Liver (tissue), 9 donors: ENCODE data around the gene GPR149. TPM values are rescaled to one million over a fixed set of nuclear protein-coding genes. Genes with fewer than 3 reads are reported as not detected.

Source experiments
- DNase-seq: peaks from one replicate; pipeline ENCODE4 v3.0.0-alpha.2; 2017; ENCODE audit warnings: low spot score
- H3K27ac ChIP-seq, 2 donors: one replicate each; pipeline ENCODE4 v1.7.0; 2013; ENCODE audit warnings: inconsistent platforms in 2 of 2, low read length in 2 of 2, control low read depth in 1 of 2, low read depth in 1 of 2, mild to moderate bottlenecking in 1 of 2
- H3K27me3 ChIP-seq, 4 donors: one replicate each; pipeline versions ENCODE4 v1.6.1 to v1.7.0; 2013; ENCODE audit warnings: low read length in 3 of 4, inconsistent platforms in 1 of 4, mild to moderate bottlenecking in 1 of 4, moderate library complexity in 1 of 4; ENCODE audit not compliant: control insufficient read depth in 4 of 4, insufficient read depth in 4 of 4
- H3K36me3 ChIP-seq, 4 donors: one replicate each; pipeline versions ENCODE4 v1.6.1 to v1.7.0; 2013; ENCODE audit warnings: low read length in 3 of 4, mild to moderate bottlenecking in 3 of 4, low read depth in 1 of 4, moderate library complexity in 1 of 4; ENCODE audit not compliant: control insufficient read depth in 4 of 4, insufficient read depth in 3 of 4
- H3K4me1 ChIP-seq, 4 donors: one replicate each; pipeline versions ENCODE4 v1.6.1 to v1.7.0; 2013; ENCODE audit warnings: low read length in 3 of 4, mild to moderate bottlenecking in 3 of 4, moderate library complexity in 1 of 4; ENCODE audit not compliant: control insufficient read depth in 4 of 4, insufficient read depth in 4 of 4
- H3K4me3 ChIP-seq, 3 donors: one replicate each; pipeline versions ENCODE4 v1.6.1 to v1.7.0; 2013; ENCODE audit warnings: low read length in 3 of 3, control low read depth in 1 of 3, low read depth in 1 of 3, mild to moderate bottlenecking in 1 of 3
- H3K9ac ChIP-seq, 2 donors: one replicate each; pipeline ENCODE4 v1.7.0; 2013; ENCODE audit warnings: low read length in 2 of 2, mild to moderate bottlenecking in 2 of 2, moderate library complexity in 2 of 2, control low read depth in 1 of 2, low read depth in 1 of 2
- H3K9me3 ChIP-seq, 4 donors: one replicate each; pipeline versions ENCODE4 v1.6.1 to v1.7.0; 2013; ENCODE audit warnings: low read length in 3 of 4; ENCODE audit not compliant: control insufficient read depth in 4 of 4
- EGR1 ChIP-seq, 2 donors: IDR thresholded peaks; 2 replicates each; pipeline ENCODE4 v1.6.1; 2016 to 2018; ENCODE audit warnings: antibody characterized with exemption in 2 of 2, low read depth in 2 of 2
- FOXA1 ChIP-seq: IDR thresholded peaks from 2 replicates; pipeline ENCODE4 v1.6.1; 2016; ENCODE audit warnings: antibody characterized with exemption
- FOXA2 ChIP-seq: IDR thresholded peaks from 2 replicates; pipeline ENCODE4 v1.6.1; 2016; ENCODE audit warnings: antibody characterized with exemption
- GABPA ChIP-seq, 2 donors: IDR thresholded peaks in 1 of 2; conservative IDR thresholded peaks in 1 of 2; 2 replicates each; pipeline ENCODE4 v1.6.1; 2016; ENCODE audit warnings: antibody characterized with exemption in 2 of 2, mild to moderate bottlenecking in 1 of 2, moderate library complexity in 1 of 2
- HNF4A ChIP-seq, 2 donors: conservative IDR thresholded peaks; 2 replicates each; pipeline ENCODE4 v1.6.1; 2016; ENCODE audit warnings: antibody characterized with exemption in 2 of 2, mild to moderate bottlenecking in 2 of 2
- HNF4G ChIP-seq: IDR thresholded peaks from 2 replicates; pipeline ENCODE4 v1.6.1; 2016; ENCODE audit warnings: antibody characterized with exemption
- JUND ChIP-seq, 2 donors: IDR thresholded peaks; 2 replicates each; pipeline ENCODE4 v1.6.1; 2016; ENCODE audit warnings: antibody characterized with exemption in 2 of 2
- NR2F2 ChIP-seq: IDR thresholded peaks from 2 replicates; pipeline ENCODE4 v1.6.1; 2016; ENCODE audit warnings: antibody characterized with exemption
- RAD21 ChIP-seq, 2 donors: IDR thresholded peaks; 2 replicates each; pipeline ENCODE4 v1.6.1; 2016; ENCODE audit warnings: antibody characterized with exemption in 2 of 2, mild to moderate bottlenecking in 2 of 2
- RXRA ChIP-seq, 2 donors: IDR thresholded peaks; 2 replicates each; pipeline ENCODE4 v1.6.1; 2017 to 2018; ENCODE audit warnings: antibody characterized with exemption in 2 of 2, mild to moderate bottlenecking in 1 of 2
- SP1 ChIP-seq: IDR thresholded peaks from 2 replicates; pipeline ENCODE4 v1.6.1; 2018; ENCODE audit warnings: antibody characterized with exemption, mild to moderate bottlenecking
- TAF1 ChIP-seq: conservative IDR thresholded peaks from 2 replicates; pipeline ENCODE4 v1.6.1; 2016; ENCODE audit warnings: antibody characterized with exemption, mild to moderate bottlenecking
- WGBS: extraction: QIAGEN DNeasy Blood & Tissue Kit; methylation state at CpG from one replicate; pipeline ENCODE4 v1.1.7; 2013; 5-methylcytosine and 5-hydroxymethylcytosine counted together
- polyA plus RNA-seq, 2 donors: library from polyadenylated mRNA; stranded (reverse) in 1 of 2; unstranded in 1 of 2; fragments of 200-250 nt in 1 of 2; fragments of >200 nt in 1 of 2; fragmentation: Nextera tagmentation in 1 of 2; extraction: Ambion mirVana in 1 of 2; gene quantifications; one replicate each; pipeline versions ENCODE4 v1.2.1 to v1.2.3, GENCODE V29; 2013 to 2015
- total RNA-seq, 2 donors: library from RNA; depleted of rRNA; stranded (reverse); fragments of >200 nt; gene quantifications; one replicate each; pipeline ENCODE4 v1.2.3, GENCODE V29; 2014
- TF ChIP-seq, protein P1 (sequence below): fragments of 150-350 bp; IDR thresholded peaks from 2 replicates; pipeline ENCODE4 v1.5.1; 2017; ENCODE audit warnings: improper control_type of control experiment, low read depth, low read length; ENCODE audit not compliant: missing input control
- TF ChIP-seq, protein P2 (sequence below): IDR thresholded peaks from 2 replicates; pipeline ENCODE4 v1.6.1; 2016; ENCODE audit warnings: antibody characterized with exemption
- TF ChIP-seq, protein P3 (sequence below): IDR thresholded peaks from 2 replicates; pipeline ENCODE4 v1.6.1; 2016; ENCODE audit warnings: antibody characterized with exemption
- TF ChIP-seq, protein P4 (sequence below): IDR thresholded peaks from 2 replicates; pipeline ENCODE4 v1.6.1; 2016; ENCODE audit warnings: antibody characterized with exemption
- TF ChIP-seq, protein P5 (sequence below): IDR thresholded peaks from 2 replicates; pipeline ENCODE4 v1.6.1; 2016; ENCODE audit warnings: antibody characterized with exemption, mild to moderate bottlenecking
- donor health status: healthy.
- donor health status: healthy.
- donor health status: healthy.
- donor health status: healthy.
- donor health status: healthy.

GPR149 gene
- total and polyA plus RNA-seq, 4 donors, result not detected

DNA sequence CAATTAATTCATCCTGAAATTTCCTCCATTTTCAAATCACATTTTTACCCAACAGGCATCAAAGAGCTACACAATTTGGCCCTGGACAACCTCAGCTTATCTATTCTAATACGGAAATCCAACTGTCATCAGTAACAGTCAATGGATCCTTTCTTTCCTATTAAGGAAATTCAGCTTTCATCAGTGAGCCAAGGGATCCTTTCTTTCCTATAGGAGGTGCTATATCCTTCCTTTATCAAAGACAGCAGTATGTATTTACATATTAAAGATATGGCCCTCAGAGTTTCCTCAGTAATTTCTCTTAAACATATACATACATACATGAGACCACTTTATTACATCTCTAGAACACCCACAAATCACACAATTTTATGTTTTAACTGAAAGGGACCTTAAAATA lies 115.8 kb downstream of the GPR149 start:
- TF ChIP-seq, protein P1, sequence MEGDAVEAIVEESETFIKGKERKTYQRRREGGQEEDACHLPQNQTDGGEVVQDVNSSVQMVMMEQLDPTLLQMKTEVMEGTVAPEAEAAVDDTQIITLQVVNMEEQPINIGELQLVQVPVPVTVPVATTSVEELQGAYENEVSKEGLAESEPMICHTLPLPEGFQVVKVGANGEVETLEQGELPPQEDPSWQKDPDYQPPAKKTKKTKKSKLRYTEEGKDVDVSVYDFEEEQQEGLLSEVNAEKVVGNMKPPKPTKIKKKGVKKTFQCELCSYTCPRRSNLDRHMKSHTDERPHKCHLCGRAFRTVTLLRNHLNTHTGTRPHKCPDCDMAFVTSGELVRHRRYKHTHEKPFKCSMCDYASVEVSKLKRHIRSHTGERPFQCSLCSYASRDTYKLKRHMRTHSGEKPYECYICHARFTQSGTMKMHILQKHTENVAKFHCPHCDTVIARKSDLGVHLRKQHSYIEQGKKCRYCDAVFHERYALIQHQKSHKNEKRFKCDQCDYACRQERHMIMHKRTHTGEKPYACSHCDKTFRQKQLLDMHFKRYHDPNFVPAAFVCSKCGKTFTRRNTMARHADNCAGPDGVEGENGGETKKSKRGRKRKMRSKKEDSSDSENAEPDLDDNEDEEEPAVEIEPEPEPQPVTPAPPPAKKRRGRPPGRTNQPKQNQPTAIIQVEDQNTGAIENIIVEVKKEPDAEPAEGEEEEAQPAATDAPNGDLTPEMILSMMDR, result no peak
- TF ChIP-seq NR2F2 (no peak), TAF1 (no peak)
- TF ChIP-seq, protein P2, sequence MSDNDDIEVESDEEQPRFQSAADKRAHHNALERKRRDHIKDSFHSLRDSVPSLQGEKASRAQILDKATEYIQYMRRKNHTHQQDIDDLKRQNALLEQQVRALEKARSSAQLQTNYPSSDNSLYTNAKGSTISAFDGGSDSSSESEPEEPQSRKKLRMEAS, result no peak
- H3K4me3 ChIP-seq, result no peak overlapping the region
- H3K36me3 ChIP-seq, result peaks cover 1 to 27% (median 20%) of the 10 kb centered on the region in 4 donors
- H3K27ac ChIP-seq, result no peak overlapping the region
- no peaks in the 10 kb centered on the region for H3K9me3 ChIP-seq
- H3K27me3 ChIP-seq, result no peaks in the 10 kb centered on the region
- 97% methylated on average over 1 of the region's 1 CpG for WGBS
- no peak for DNase-seq
- no peak overlapping the region for H3K9ac ChIP-seq
- peaks cover 0 to 4% (median under 1%) of the 10 kb centered on the region in 4 donors for H3K4me1 ChIP-seq

DNA sequence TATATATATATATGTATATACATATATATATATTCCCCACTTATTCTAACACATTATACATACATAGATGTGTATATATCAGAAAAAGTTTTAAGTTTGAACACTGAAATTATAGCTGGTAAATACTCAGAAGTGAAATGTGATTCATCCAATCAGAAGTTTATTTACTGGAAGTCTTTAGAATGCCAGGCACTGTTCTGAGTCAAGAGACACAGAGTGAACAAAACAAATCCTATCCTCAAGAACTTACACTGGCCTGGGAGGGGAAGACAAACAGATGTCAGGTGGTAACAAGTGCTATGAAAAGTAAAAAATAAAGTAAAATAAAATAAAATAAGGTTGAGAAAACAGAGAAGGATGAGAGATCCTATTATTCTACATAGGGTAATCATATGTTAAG lies 119.2 kb downstream of the GPR149 start:
- Histone ChIP-seq H3K9ac (no peak overlapping the region), H3K4me3 (no peak overlapping the region), H3K36me3 (peaks cover 1 to 42% (median 25%) of the 10 kb centered on the region in 4 donors), H3K27me3 (no peaks in the 10 kb centered on the region), H3K9me3 (no peaks in the 10 kb centered on the region), H3K4me1 (no peaks in the 10 kb centered on the region), H3K27ac (no peak overlapping the region)
- TF ChIP-seq, protein P3, sequence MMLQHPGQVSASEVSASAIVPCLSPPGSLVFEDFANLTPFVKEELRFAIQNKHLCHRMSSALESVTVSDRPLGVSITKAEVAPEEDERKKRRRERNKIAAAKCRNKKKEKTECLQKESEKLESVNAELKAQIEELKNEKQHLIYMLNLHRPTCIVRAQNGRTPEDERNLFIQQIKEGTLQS, result no peak
- TF ChIP-seq RXRA (IDR thresholded peaks at IDR 0.05) (no peak), SP1 (no peak), NR2F2 (no peak), JUND (IDR thresholded peaks at IDR 0.05) (no peak), RAD21 (IDR thresholded peaks at IDR 0.05) (no peak), HNF4A (conservative IDR thresholded peaks at IDR 0.05) (no peak), EGR1 (IDR thresholded peaks at IDR 0.05; ENCODE audit: low read depth in 2 of 2) (no peak), FOXA2 (no peak), GABPA (IDR thresholded peaks at IDR 0.05 in 1 of 2, conservative IDR thresholded peaks at IDR 0.05 in 1 of 2) (no peak), TAF1 (no peak), HNF4G (no peak), FOXA1 (no peak)
- TF ChIP-seq, protein P4, sequence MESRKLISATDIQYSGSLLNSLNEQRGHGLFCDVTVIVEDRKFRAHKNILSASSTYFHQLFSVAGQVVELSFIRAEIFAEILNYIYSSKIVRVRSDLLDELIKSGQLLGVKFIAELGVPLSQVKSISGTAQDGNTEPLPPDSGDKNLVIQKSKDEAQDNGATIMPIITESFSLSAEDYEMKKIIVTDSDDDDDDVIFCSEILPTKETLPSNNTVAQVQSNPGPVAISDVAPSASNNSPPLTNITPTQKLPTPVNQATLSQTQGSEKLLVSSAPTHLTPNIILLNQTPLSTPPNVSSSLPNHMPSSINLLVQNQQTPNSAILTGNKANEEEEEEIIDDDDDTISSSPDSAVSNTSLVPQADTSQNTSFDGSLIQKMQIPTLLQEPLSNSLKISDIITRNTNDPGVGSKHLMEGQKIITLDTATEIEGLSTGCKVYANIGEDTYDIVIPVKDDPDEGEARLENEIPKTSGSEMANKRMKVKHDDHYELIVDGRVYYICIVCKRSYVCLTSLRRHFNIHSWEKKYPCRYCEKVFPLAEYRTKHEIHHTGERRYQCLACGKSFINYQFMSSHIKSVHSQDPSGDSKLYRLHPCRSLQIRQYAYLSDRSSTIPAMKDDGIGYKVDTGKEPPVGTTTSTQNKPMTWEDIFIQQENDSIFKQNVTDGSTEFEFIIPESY, result no peak
- TF ChIP-seq, protein P5, sequence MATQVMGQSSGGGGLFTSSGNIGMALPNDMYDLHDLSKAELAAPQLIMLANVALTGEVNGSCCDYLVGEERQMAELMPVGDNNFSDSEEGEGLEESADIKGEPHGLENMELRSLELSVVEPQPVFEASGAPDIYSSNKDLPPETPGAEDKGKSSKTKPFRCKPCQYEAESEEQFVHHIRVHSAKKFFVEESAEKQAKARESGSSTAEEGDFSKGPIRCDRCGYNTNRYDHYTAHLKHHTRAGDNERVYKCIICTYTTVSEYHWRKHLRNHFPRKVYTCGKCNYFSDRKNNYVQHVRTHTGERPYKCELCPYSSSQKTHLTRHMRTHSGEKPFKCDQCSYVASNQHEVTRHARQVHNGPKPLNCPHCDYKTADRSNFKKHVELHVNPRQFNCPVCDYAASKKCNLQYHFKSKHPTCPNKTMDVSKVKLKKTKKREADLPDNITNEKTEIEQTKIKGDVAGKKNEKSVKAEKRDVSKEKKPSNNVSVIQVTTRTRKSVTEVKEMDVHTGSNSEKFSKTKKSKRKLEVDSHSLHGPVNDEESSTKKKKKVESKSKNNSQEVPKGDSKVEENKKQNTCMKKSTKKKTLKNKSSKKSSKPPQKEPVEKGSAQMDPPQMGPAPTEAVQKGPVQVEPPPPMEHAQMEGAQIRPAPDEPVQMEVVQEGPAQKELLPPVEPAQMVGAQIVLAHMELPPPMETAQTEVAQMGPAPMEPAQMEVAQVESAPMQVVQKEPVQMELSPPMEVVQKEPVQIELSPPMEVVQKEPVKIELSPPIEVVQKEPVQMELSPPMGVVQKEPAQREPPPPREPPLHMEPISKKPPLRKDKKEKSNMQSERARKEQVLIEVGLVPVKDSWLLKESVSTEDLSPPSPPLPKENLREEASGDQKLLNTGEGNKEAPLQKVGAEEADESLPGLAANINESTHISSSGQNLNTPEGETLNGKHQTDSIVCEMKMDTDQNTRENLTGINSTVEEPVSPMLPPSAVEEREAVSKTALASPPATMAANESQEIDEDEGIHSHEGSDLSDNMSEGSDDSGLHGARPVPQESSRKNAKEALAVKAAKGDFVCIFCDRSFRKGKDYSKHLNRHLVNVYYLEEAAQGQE, result no peak
- no peak for DNase-seq
